Mammary epithelial cell (primary cell): ENCODE measurements around the gene SLC29A1.

Experiments
- CTCF ChIP-seq, 2 donors: IDR thresholded peaks in 1 of 2; conservative IDR thresholded peaks in 1 of 2; 2 replicates each; pipeline ENCODE4 v1.5.1; 2011 to 2012; ENCODE audit warnings: inconsistent platforms in 2 of 2, low read length in 2 of 2, mild to moderate bottlenecking in 2 of 2, control low read depth in 1 of 2, low read depth in 1 of 2; ENCODE audit not compliant: insufficient read depth in 1 of 2; ENCODE audit errors: extremely low read depth in 1 of 2
- EZH2 ChIP-seq: IDR thresholded peaks from 2 replicates; pipeline ENCODE4 v1.6.1; 2012; ENCODE audit warnings: low read length, inconsistent platforms, borderline replicate concordance

GRCh38 chr6:44265722-44266233 lies 42.4 kb downstream of the SLC29A1 start:
- no peak for TF ChIP-seq CTCF (conservative IDR thresholded peaks at IDR 0.05 in 1 of 2, IDR thresholded peaks at IDR 0.05 in 1 of 2; ENCODE audit: extremely low read depth in 1 of 2, insufficient read depth in 1 of 2, low read depth in 1 of 2, low read length in 2 of 2)
- TF ChIP-seq EZH2 = no peak
